Measurements from ENCODE around the gene MRPS9. TPM values are rescaled to one million over a fixed set of nuclear protein-coding genes. Genes with fewer than 3 reads are reported as not detected.

Gene MRPS9
- total and polyA plus RNA-seq, 2 experiments from 2014 or later = 64.7 to 78.9 TPM

- no peak overlapping the region for H3K4me3 ChIP-seq
- peaks cover 18% of the 10 kb centered on the region; the same call in 2 of the 3 replicates for H3K36me3 Mint-ChIP-seq (ENCODE audit: low read depth)
- peaks cover 4% of the 10 kb centered on the region; the same call in 1 of the 2 replicates for H3K4me1 ChIP-seq (ENCODE audit: insufficient read depth)
- peaks cover 13% of the 10 kb centered on the region; the same call in 2 of the 3 replicates for H3K4me1 Mint-ChIP-seq
- TF ChIP-seq EZH2phosphoT487 (IDR thresholded peaks at IDR 0.05; ENCODE audit: unreplicated experiment) (no peak), POLR2AphosphoS5 (IDR thresholded peaks at IDR 0.05; ENCODE audit: low read depth) (no peak), CREB1 (CRISPR knock-in tag; IDR thresholded peaks at IDR 0.05; ENCODE audit: low read depth) (no peak), ETS1 (IDR thresholded peaks at IDR 0.05) (no peak), ZNF462 (CRISPR knock-in tag; IDR thresholded peaks at IDR 0.05) (no peak), NANOG (IDR thresholded peaks at IDR 0.05; ENCODE audit: borderline replicate concordance) (no peak), CTCF (conservative IDR thresholded peaks at IDR 0.05; ENCODE audit: low read depth in 2 of 2) (no peak), STAT1 (IDR thresholded peaks at IDR 0.05; ENCODE audit: unreplicated experiment) (no peak), ZNF114 (CRISPR knock-in tag; IDR thresholded peaks at IDR 0.05) (no peak), ZNF331 (CRISPR knock-in tag; IDR thresholded peaks at IDR 0.05; ENCODE audit: low read depth) (no peak), JUNB (IDR thresholded peaks at IDR 0.05; ENCODE audit: unreplicated experiment) (no peak), REST (IDR thresholded peaks at IDR 0.05; ENCODE audit: unreplicated experiment) (no peak), EZH2 (IDR thresholded peaks at IDR 0.05; ENCODE audit: low read depth, unreplicated experiment) (no peak)
- H3K27ac Mint-ChIP-seq = no peak overlapping the region
- DNase-seq (ENCODE audit: low spot score) (no peak), ATAC-seq (no peak)
- peaks cover 20% of the 10 kb centered on the region for H3K9me3 Mint-ChIP-seq
- no peaks in the 10 kb centered on the region for H3K27me3 ChIP-seq (ENCODE audit: insufficient read depth)
- peaks cover under 1% of the 10 kb centered on the region; the same call in 1 of the 2 replicates for H4K20me1 ChIP-seq (replicated peaks; ENCODE audit: insufficient read depth)
- 0 out of 2 replicates have a peak, but pooled peaks cover 3% of the 10 kb centered on the region for H3F3A ChIP-seq (replicated peaks; ENCODE audit: low read depth)
- H3K9me2 ChIP-seq (ENCODE audit: insufficient read depth) = no peaks in the 10 kb centered on the region
- no peak overlapping the region for H3K4me2 ChIP-seq
- H2AFZ ChIP-seq = no peak overlapping the region
- H3K27me3 Mint-ChIP-seq (ENCODE audit: insufficient read depth, low read depth, poor library complexity) = peaks cover 17% of the 10 kb centered on the region
- peaks cover 10% of the 10 kb centered on the region for H3K79me2 ChIP-seq (replicated peaks; ENCODE audit: insufficient read depth)
- H3K27ac ChIP-seq (ENCODE audit: low read depth) = no peak overlapping the region
- peaks cover 5% of the 10 kb centered on the region; the same call in 1 of the 2 replicates for H3K36me3 ChIP-seq (ENCODE audit: insufficient read depth)
- H3K4me3 Mint-ChIP-seq = no peak overlapping the region
These were observed 3.7 kb upstream of the MRPS9 start for GRCh38 chr2:105034170-105034569.

All from GM23338 (cell line).